NOMO-1 treated with dmso at 0.1 percent for 144 hours (cell line): ENCODE measurements around the gene FKBP1A.
"Not testable (repeated sequence)": the region's sequence is repeated elsewhere in the genome, so short reads cannot be mapped to it uniquely, and the experiment has no call there.

Experiments used
- DNase-seq: peaks from one replicate; lab custom pipeline; 2025; ENCODE audit not compliant: unreplicated experiment; lab: John Stamatoyannopoulos, UW

The FKBP1A gene

DNA sequence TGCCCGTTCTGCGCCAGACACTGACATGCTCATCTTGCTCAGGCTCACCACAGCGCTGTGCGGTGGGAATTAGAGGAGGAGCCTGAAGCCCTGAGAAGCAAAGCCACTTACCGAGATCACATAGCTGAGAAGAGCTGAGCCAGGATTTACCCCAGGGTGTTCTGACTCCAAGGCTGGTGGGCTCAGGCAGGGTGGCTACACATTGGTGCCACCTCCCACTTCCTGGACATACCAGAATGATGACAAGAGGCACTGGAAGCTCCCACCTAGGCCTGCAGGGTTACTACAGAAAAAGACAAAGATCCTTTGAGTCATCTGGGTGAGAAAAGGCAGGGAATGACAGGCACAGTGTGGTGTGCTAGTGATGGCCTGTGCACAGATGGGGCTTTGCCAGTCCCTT lies 24.4 kb upstream of the FKBP1A start:
- DNase-seq: no peak

DNA sequence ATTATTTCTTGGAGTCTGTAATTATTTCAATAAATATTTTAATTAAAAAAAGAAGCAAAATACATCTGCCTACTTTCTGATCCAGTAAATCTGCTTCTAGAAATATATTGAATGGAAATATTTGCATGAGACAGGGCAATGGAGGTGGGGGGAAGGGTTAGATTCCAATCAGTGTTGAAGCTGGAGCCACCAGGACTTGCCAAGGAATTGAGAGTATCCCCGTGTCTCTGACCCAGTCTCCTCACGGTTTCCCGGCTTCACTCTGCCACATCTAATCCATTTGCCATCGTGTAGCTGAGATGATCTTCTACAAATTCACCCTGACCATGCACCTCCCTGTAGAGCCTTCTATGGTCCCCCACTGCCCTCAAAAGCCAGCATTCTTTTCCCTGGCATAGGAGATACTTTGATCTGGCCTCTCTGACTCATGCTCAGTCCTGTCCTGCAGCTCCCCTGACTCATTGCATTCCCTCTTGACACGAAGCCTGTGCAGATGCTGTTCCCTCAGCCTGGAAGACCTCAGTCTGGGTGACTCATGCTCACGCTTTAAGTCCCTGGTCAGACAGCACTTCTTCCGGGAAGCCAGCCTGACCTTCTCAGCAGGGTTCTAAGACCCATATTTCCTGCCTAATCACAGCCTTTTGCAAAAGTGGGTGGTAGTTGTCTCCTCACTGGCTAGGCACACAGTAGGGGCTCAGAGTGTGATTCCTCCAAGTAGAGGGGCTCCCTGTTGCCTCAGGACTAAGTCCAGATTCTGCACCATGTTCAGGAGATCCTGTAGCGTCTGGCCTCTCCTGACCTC lies 23.0 kb upstream of the FKBP1A start:
- no peak for DNase-seq

DNA sequence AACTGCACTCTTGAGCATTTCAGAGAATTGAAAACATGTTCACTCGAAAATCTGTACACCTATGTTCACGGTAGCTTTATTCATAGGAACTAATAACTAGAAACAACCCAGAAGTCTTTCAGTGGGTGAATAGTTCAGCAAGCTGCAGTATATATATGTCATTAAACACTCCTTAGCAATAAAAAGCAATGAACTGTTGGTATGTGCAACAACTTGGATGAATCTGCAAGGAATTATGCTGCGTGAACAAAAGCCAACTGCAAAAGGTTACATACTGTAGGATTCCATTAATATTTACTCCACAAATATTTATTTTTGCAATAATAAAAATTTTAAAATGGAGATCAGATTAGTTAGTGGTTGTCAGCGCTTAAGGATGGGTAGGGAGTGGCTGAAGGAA lies 22.1 kb upstream of the FKBP1A start:
- no peak for DNase-seq

DNA sequence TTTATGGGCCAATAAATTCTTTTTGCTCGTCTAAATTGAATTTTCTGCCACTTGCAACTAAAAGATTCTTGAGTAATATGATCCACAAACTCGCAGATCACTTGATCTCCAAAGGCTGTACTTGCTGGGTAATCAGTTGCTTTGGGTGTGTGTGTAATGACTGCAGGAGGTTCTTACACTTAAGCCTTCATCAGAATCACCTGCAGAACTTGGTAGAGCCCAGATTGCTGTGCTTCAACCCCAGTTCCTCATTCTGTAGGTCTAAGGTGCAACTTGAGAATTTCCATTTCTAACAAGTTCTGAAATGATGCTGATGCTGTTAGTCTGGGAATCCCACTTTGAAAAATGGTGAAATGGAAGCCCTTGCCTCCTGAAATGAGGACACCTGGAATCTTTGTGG lies 12.9 kb upstream of the FKBP1A start:
- DNase-seq: no peak

DNA sequence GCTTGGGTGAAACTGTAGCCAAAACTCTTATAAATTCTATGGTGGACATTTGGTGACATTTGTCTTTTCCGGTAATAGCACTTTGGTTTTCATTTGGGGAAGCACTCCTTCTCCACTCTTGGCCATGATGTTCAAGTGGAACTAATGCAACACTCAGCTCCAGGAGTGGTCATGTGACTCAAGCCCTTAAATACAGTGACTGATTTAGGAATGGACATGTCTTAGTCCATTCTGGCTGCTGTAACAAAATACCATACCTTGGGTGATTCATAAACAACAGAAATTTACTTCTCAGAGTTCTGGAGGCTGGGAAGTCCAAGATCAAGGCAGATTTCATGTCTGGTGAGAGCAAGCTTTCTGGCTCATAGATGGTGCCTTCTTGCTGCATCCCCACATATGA lies 10.8 kb upstream of the FKBP1A start:
- no peak for DNase-seq

DNA sequence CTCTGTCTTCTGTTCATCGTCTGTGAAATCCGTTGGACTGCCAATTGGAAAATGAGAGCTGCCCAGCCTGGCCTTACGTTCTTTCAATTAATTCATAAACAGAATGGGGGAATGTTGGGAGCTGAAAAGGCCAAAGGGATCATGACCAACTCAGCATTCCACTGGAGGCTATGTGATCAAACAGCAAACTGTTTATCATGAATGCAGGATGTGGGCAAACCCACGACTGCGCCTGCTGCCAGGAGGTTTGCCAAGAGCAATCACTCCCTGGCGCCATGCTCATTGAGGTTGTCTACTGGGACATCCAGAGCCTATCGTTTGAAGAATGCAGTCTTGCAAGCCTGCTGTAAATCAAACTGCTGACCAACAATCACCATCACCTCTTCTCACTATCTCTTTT lies 9.3 kb upstream of the FKBP1A start:
- DNase-seq: no peak

DNA sequence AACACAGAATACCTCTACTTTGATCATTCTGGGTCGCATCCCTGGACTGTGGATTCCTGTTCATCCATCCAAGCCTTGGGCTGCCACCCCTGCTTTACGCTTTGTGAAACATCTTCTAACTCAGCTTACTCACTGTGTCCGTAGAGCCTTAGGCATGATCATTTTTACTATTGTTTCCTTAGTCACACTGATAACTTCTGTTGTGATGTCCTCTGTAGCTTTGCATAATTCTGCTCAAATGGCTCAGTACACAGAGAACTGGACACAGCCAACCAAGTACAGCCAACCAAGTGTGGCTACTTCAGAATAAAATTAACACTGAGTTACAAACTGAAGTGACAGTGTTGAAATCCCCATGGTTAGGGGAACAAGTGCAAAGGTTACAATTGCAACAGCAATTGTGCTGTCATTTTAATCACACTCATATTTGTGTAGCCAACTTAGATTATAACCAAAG lies 8.6 kb upstream of the FKBP1A start:
- no peak for DNase-seq

DNA sequence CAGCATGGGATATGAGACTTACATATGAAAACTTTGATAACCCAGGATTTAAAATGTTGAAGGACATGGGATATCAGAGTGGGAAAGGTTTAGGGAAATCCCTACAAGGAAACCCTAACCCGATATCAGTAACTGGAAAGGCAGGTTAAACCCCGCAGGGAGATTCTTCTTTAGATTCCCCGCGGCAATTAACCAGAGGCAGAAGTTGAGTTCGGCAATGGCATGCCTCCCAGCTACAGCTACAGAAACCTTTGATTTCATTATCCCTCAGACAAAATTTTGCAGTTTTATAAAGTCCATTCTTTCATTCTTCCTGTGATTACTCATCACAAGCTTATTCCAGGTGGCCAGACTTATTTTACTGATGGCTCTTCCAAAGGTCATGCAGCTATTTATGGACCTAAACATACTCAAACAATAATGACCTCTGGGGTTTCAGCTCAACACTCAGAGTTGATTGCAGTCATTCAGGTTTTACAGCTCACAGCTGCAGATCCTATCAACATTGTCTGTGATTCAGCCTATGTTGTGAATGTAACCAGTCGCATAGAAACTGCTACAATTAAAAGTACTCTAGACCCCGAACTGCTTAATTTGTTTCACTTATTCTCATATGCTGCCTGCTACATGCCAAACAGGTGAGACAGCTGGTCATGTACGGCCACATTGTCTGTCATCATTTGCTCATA lies 7.0 kb upstream of the FKBP1A start:
- DNase-seq: not testable (repeated sequence)

DNA sequence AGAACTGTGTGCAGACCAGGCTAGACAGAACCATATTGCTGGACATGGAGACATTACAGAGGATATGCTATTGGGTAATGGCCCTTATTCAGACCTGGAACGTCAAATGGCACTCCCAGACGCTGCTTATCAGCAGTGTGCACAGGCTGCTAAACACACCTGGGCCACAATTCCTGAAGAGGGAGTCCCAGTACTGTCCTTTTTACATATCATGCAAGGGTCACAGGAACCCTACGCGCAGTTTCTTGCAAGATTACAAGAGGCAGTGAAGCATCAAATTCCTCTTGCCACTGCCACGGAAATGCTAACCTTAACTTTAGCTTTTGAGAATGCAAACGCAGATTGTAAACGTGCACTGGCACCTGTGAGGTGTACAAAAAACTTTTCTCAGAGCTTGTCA lies 5.3 kb upstream of the FKBP1A start:
- DNase-seq: not testable (repeated sequence)

DNA sequence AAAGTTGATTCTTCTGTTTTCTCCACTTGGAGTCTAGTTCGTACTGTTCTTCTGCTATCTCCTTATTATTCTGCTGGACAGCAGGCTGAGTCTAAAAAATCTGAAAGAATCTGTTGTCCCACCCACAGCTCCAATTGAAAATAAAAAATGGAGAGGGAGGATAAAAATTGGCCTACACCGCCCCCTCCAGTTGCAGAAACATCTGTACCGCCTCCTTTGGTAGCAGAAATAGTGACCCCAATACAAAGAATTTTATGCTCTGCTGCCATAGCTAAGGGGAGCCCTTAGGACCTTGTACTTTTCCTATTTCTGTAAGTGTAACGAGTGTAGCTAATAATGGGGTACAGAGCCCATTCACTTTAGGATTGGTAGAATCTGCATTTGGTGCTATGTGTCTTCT lies 4.9 kb upstream of the FKBP1A start:
- DNase-seq: no peak

DNA sequence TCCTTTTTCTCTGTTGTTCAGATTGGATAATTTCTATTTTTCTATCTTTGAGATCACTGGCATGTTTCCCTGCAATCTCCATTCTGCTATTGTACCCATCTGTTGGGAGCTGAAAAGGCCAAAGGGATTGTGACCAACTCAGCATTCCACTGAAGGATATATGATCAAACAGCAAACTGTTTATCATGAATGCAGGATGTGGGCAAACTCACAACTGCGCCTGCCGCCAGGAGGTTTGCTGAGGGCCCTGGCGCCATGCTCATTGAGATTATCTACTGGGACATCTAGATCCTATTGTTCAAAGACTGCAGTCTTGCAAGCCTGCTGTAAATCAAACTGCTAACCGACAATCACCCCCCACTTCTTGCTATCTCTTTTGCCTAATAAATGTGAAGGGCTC lies 3.8 kb upstream of the FKBP1A start:
- DNase-seq: no peak

DNA sequence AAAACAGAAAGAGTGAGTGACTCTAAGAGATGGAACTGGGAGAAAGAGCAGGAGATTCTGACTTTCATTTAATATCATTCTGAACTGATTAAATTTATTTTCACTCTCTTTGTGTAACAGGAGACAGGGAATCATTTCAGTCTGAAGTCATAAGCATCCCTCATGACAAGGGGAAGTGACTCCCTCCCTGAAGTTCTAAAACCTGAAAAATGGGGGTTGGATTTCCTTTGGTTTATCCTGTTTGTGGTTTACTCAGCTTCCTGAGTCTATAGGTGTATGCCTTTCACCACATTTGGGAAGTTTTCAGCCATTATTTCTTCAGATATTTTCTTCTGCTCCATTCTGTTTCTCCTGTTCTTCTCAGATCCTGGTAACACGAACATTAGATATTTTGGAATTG lies 3.4 kb upstream of the FKBP1A start:
- DNase-seq: no peak

DNA sequence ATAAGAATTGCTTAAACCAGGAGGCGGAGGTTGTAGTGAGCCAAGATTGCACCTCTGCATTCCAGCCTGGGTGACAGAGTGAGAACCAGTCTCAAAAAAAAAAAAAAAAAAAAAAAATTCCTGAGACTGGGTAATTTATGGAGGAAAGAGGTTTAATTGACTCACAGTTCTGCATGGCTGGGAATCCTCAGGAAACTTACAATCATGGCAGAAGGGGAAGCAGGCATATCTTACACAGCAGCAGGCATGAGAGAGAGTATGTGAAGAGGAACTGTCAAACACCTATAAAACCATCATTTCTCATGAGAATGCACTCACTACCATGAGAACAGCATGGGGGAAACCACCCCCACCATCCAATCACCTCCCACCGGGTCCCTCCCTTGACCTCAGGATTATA lies 1.8 kb upstream of the FKBP1A start:
- no peak for DNase-seq

DNA sequence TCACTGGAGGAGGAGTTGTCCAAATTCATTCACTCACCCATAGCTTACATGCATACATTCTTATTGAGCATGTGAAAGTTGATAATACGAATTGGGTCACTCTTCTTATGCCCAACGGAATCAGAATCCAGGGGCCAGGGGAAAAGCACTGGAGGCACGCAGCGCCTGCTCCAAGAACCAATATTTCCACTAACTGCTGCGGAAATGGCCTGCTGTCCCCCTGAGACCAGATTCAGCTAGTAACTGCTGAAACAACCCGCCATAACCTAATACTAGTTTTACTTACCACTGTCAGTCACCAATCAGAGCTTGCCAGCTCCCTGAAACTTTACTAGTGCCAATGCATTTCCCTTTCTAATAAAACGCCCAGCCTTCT lies 641 bp upstream of the FKBP1A start:
- DNase-seq: no peak

DNA sequence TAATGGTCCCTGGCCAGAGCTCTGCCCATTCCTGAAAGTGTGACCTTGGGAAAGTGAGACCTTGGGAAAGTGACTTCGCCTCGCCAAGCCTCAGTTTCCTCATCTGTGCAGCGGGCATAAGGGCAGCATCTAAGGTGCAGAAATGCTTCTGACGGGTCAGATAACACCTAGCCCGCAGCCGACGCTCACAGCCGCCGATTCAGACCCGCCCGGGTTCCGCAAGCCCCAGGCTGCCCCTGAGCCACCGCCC lies 486 bp downstream of the FKBP1A start:
- peak; percentile 9 for DNase-seq

DNA sequence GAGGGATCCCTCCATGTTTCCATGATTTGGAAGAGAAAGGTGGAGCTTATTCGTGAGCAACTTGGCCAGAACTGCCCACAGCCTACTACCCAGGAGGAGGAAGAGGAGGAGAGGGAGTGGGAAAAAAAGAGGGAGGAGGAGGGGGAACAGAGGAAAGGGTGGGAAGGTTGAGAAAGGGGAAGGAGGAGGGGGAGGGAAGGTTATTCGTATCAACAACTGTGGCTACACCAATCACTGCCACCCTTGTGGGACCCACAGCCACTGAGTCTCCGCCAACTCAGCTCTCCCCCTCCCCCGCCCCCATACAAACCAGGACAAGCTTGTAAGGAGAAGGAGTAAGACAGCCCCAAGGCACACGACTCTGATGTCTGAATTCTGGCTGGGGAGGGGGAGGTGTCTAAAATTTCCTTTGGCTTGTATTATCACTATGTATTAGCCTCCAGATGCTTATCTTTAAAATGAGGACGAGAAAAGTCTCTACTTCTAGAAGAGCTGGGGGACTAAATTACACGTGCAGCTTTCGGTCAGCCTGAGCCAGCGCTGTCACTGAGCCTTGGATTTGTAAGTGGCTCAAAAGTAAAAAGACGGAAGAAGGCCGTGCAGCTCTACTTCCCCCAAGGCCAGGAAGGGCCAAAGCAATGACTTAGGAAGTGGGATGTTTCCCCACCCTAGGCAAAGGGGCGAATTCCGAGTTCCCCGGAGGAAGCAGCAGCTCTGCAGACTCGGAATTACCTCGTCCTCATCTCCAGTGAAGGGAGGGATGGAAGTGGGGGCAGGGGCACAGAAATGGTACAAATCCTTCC lies 1.0 kb downstream of the FKBP1A start:
- peak; percentile 44 for DNase-seq

DNA sequence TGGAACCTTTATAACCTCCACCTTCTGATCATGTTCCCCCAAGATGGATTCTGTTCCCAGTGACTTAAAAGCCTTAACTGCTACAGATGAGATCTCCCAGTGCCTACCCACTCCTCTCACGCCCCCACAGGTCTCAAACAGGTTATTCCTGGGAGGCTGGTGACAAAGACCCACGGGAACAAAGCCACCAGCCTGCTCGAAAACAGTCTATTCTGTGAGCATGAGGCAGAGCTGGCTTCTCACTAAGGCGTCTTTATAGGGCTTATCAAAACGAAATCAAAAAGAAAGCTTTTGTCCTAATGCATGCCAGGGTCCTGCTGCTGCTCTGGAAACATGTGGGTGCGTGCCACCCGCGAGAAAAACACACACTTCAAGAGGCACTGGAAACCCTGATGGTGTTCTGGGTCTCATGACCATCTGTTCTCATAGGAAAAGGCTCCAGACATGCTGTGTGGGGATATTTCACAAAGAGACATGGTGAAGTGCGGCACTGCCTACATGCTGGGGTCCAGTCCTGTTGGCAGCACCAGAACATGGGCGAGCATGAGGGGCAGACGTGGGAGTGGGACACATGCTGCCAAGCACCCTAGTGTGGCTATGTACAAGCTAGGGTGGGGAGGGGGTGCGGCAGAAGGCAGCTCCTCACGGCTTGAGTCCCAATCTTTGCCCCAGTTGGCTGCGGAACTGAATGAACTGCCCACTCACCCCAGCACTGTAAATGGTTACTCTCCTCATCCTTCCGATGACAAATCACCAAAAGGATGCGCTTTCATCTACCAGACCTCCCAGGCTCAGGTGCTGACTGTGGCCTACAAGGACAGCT lies 2.1 kb downstream of the FKBP1A start:
- DNase-seq: no peak

DNA sequence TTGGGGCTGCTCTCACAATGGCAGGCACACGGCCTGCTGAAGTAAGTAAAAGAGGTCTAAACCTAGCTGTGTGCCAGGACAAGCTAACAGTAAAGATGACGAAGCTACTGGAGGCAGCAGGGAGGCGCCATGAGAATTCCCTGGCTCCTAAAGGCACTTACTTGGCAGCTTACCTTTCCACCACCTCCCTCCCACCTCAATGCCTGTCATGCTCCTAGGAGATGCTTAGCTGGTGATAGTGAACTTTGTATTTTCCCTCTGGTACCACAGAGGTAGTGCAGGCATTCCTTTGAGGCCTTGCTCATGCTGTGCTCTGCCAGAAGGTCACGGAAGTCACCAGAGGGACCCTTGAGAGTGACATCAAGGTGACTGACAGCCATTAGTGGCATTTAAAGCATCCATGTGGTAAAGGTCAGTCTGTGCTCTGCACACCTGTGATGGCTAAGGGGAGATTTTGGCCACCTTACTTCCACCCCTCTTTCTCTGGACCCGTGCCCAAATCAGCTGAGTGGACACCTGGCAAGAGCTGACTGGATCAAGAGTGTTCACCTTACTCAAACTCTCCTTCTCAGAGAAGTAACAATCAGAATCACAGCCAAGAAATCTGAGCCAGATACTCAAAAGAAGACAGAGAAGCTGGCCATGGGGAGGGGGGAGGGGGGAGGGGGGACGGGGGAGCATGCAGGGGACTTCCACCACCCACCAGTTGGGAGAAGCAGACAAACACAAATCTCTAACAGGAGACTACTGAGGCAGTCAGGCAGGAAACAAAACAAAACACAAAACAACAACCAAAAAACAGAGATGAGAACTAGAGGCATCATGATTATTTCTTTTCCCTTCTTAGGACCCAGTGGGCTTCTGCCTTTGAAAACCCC lies 2.9 kb downstream of the FKBP1A start:
- no peak for DNase-seq

DNA sequence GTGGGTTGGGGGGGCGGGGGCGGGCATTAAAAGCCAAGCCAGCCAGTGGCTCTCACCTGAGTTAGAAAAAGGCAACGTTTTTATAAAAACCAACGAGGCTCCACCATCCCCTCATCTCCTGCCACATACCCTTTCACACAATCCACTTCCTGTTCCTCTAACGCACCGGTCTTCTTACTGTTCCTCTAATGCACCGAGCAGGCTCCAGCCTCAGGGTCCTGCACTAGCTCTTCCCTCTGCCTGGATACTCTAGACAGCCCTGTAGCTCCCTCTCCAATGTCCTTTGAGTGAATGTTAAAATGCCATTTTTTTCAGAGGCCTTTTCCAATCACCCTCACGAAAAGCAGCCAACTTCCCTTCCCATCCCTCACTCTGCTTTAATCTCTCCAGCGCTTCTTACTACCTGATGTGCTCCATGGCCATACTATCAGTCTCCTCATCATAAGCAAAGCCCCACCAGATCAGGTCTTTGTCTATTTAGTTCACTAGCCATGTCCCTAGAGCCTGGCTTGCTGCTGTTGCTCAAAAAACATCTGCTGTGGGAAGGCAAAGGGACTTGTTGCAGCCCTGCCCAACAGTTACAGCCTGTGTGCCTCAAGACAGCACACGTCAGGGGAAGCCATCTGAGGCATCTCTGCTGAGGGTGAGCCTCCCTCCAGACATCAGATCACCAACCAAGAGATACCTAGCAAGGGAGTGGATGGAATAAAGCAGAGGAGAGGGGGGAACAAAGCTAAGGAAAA lies 3.9 kb downstream of the FKBP1A start:
- peak; percentile 25 for DNase-seq

DNA sequence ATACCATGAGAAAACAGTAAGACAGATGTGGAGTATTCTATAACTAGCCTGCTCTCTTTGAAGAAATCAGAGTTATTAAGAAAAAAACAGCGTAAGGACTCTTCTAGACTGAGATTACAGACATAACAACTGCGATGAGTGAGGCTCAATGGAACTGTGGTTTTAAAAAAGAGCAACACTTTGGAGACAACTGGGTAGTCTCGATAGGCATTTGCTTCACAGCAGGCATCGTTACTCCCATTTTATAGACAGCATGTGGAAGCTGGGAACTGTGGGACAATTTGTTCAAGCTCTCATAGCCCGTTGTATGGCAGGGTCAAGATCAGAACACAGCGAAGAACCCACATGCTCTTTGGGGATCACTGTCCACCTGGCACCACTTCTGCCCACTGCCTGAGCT lies 4.6 kb downstream of the FKBP1A start:
- no peak for DNase-seq
